Activated CD4-positive, alpha-beta T cell treated with anti-CD3 and anti-CD28 coated beads, Interleukin-2, amount 10 ng/mL, durations not matched to agents 7 days and 5 days (primary cell): Measurements from ENCODE around the gene METRNL. TPM values are rescaled to one million over a fixed set of nuclear protein-coding genes. Genes with fewer than 3 reads are reported as not detected.
"Not testable (repeated sequence)": the region's sequence is repeated elsewhere in the genome, so short reads cannot be mapped to it uniquely, and the experiment has no call there.

Source experiments
- CTCF ChIA-PET: fragments of 350-600 bp; sonication (Branson Sonifier 250); formaldehyde crosslinking; loops from one replicate; lab custom pipeline; 2021; ENCODE audit warnings: antibody characterized with exemption; lab: Charles Lee
- POLR2A ChIA-PET: fragments of 350-600 bp; sonication (Branson Sonifier 250); formaldehyde crosslinking; loops from one replicate; lab custom pipeline; 2021; ENCODE audit warnings: antibody characterized with exemption; lab: Charles Lee
- DNase-seq: peaks from one replicate; pipeline ENCODE4 v3.0.0-alpha.2; 2020
- H3K27ac Mint-ChIP-seq: one replicate; pipeline ENCODE4 v1.8.0; 2021; ENCODE audit warnings: mild to moderate bottlenecking, moderate library complexity, mixed read lengths
- H3K27me3 Mint-ChIP-seq: one replicate; pipeline ENCODE4 v1.8.0; 2021; ENCODE audit warnings: mixed read lengths
- H3K36me3 Mint-ChIP-seq: one replicate; pipeline ENCODE4 v1.8.0; 2021; ENCODE audit warnings: low read depth, mixed read lengths
- H3K4me1 Mint-ChIP-seq: one replicate; pipeline ENCODE4 v1.8.0; 2021; ENCODE audit warnings: mixed read lengths
- H3K4me3 Mint-ChIP-seq: one replicate; pipeline ENCODE4 v1.8.0; 2021; ENCODE audit warnings: mild to moderate bottlenecking, moderate library complexity, mixed read lengths
- H3K9me3 Mint-ChIP-seq: one replicate; pipeline ENCODE4 v1.8.0; 2021; ENCODE audit warnings: mixed read lengths
- total RNA-seq, 2 experiments: library from RNA; stranded (reverse); gene quantifications; one replicate each; pipeline ENCODE4 v1.2.3, GENCODE V29; 2021

Gene METRNL
- total RNA-seq, 2 experiments from 2014 or later, result 2.1 to 2.2 TPM

- CTCF ChIA-PET, result interaction anchor here (0.5 to 1.7 kb wide), 3 partner anchors 9 to 309 kb away, joined by 3 to 5 read pairs (median 4); no protein-coding TSS in a partner anchor
- peak overlapping the region; percentile 80 for H3K27ac Mint-ChIP-seq
- peak; percentile 5 for DNase-seq
- no peaks in the 10 kb centered on the region for H3K9me3 Mint-ChIP-seq
- no peaks in the 10 kb centered on the region for H3K27me3 Mint-ChIP-seq
- peaks cover 32% of the 10 kb centered on the region for H3K4me1 Mint-ChIP-seq
- no peak overlapping the region for H3K4me3 Mint-ChIP-seq
- no peaks in the 10 kb centered on the region for H3K36me3 Mint-ChIP-seq
- POLR2A ChIA-PET, result no interaction called here
These were observed 24.8 kb upstream of the METRNL start for GRCh38 chr17:83054518-83055125.

DNA sequence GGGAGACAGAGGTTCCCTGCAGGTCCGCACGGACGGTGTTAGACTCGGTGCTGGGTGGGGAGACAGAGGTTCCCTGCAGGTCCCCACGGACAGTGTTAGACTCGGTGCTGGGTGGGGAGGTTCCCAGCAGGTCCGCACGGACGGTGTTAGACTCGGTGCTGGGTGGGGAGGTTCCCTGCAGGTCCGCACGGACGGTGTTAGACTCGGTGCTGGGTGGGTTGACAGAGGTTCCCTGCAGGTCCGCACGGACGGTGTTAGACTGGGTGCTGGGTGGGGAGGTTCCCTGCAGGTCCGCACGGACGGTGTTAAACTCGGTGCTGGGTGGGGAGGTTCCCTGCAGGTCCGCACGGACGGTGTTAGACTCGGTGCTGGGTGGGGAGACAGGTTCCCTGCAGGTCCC, 24.2 kb upstream of the METRNL start:
- H3K27ac Mint-ChIP-seq, DNase-seq, H3K36me3 Mint-ChIP-seq, H3K9me3 Mint-ChIP-seq, H3K27me3 Mint-ChIP-seq, POLR2A ChIA-PET, H3K4me3 Mint-ChIP-seq: not testable (repeated sequence)
- H3K4me1 Mint-ChIP-seq, result peaks cover 27% of the 10 kb centered on the region
- CTCF ChIA-PET, result interaction anchor here (0.5 to 1.7 kb wide), 3 partner anchors 8 to 310 kb away, joined by 3 to 5 read pairs (median 4); no protein-coding TSS in a partner anchor

DNA sequence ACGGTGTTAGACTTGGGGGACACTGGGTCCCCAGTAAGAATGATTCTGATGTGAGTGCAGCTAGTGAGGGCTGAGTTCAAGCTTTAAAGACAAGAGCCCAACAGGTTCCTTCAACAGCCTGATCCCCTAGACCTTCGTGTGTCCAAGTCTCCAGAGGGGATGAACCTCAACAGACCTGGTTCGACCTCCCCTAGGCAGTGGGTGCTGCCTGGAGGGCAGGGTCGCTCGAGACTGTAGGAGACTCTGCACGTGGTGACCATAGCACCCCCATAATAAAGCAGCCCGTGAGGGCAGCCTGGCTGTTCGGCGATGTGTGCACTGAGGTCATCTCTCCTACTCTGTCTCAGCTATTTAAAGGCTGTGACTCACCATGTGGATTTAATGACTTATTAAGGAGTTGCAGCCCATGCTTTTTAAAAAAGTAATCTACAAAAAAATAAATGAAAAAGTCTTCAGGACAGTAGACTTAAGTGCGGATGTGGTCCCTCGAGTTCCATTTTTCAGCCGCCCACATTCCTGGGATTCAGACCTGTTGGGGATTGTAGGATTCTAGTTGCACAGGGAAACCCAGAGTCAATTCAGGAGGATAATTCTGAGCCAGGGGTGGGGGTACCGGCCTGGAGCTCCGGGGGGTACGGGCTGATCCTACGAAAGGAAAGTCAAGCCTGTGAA, 23.4 kb upstream of the METRNL start:
- DNase-seq, result peak; percentile 4
- ChIA-PET CTCF (interaction anchor here (0.7 kb wide), 1 partner anchor 20 kb away, joined by 3 read pairs; no protein-coding TSS in a partner anchor), POLR2A (no interaction called here)
- Mint-ChIP-seq H3K4me1 (peaks cover 20% of the 10 kb centered on the region), H3K27ac (no peak overlapping the region), H3K36me3 (no peaks in the 10 kb centered on the region), H3K4me3 (no peak overlapping the region), H3K27me3 (no peaks in the 10 kb centered on the region), H3K9me3 (no peaks in the 10 kb centered on the region)

DNA sequence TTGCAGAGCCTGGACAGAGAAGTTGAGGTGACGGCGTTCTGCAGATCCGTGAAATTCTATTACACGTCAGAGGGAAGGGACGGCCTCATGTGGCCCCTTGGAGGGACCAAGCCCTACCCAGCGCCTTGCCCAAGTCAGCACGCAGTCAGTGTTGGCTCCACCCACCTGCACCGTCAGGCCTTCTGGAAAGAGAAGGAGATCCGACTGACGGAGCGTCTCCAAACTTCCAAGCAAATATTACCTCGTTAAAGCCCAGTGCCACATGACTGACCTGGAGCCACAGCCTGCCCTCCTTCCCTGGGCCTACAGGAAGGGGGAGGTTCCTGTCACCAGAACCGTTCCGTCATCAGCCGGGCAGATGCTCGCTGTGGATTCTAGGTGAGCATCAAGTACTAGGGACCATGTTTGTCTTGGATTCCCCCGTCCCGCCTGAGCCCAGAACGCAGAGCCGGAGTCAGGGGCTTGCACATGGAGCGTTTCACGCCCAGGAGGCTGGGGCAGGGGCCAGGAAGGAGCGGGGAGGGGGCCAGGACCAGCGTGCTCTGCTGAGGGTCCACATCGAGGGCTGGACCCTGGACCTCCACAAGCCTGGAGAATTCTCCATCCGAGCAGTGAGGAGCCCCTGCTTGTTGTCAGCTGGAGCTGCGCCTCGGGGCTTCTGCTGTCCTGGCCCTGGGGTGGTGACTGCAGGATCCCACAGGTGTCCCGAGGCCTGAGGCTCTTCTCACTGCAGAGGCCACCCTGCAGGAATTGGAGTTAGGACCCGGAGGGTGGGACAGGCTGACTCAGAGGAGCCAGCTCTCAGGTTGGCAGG, 22.6 kb upstream of the METRNL start:
- Mint-ChIP-seq H3K4me1 (peaks cover 18% of the 10 kb centered on the region), H3K9me3 (no peaks in the 10 kb centered on the region), H3K27ac (no peak overlapping the region), H3K4me3 (no peak overlapping the region), H3K36me3 (no peaks in the 10 kb centered on the region), H3K27me3 (no peaks in the 10 kb centered on the region)
- DNase-seq, result peak; percentile 5
- POLR2A ChIA-PET, result no interaction called here
- CTCF ChIA-PET, result no interaction called here

- peaks cover 16% of the 10 kb centered on the region for H3K4me1 Mint-ChIP-seq
- POLR2A ChIA-PET, result no interaction called here
- H3K36me3 Mint-ChIP-seq, result no peaks in the 10 kb centered on the region
- DNase-seq, result peak; percentile 4
- no peak overlapping the region for H3K27ac Mint-ChIP-seq
- CTCF ChIA-PET, result no interaction called here
- H3K9me3 Mint-ChIP-seq, result no peaks in the 10 kb centered on the region
- H3K4me3 Mint-ChIP-seq, result no peak overlapping the region
- no peaks in the 10 kb centered on the region for H3K27me3 Mint-ChIP-seq
These were observed 22.0 kb upstream of the METRNL start for GRCh38 chr17:83057397-83057761.

GRCh38 chr17:83057793-83058265, 21.6 kb upstream of the METRNL start:
- no peak overlapping the region for H3K27ac Mint-ChIP-seq
- DNase-seq, result peak; percentile 3
- ChIA-PET POLR2A (no interaction called here), CTCF (no interaction called here)
- H3K4me3 Mint-ChIP-seq, result no peak overlapping the region
- no peaks in the 10 kb centered on the region for H3K36me3 Mint-ChIP-seq
- no peaks in the 10 kb centered on the region for H3K9me3 Mint-ChIP-seq
- H3K4me1 Mint-ChIP-seq, result peaks cover 16% of the 10 kb centered on the region
- H3K27me3 Mint-ChIP-seq, result no peaks in the 10 kb centered on the region

DNA sequence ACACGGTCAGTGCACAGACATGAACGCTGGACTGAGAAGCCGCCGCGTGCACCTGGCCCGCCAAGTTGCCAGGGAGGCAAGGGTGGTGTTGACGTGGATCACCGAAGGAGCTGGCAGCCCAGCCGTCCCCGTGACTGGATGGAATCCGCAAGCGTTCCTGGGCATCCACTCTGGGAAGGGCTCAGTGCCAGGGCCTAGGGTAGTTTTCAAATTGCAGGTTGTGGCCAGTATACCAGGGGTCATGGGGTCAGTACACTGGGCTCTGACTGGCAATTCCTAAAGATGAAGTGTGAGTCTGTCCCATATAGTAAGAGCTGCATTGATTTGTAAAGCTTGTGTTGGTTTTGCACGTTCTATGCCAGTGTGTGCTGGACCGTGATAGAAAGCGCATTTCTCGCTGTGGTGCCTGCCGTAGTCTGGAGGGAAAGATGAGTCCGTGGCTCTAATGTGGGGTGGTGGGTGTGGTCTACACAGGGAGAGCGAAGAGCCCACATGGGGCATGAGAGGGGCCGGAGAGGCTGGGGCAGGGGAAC, 21.1 kb upstream of the METRNL start:
- Mint-ChIP-seq H3K4me1 (peaks cover 12% of the 10 kb centered on the region), H3K9me3 (no peaks in the 10 kb centered on the region), H3K27ac (no peak overlapping the region), H3K36me3 (no peaks in the 10 kb centered on the region), H3K27me3 (no peaks in the 10 kb centered on the region), H3K4me3 (no peak overlapping the region)
- CTCF ChIA-PET, result interaction anchor here (0.6 kb wide), 1 partner anchor 295 kb away, joined by 3 read pairs; no protein-coding TSS in a partner anchor
- DNase-seq, result peak; percentile 5
- POLR2A ChIA-PET, result no interaction called here

- no peaks in the 10 kb centered on the region for H3K4me1 Mint-ChIP-seq
- POLR2A ChIA-PET, result no interaction called here
- H3K4me3 Mint-ChIP-seq, result no peak overlapping the region
- DNase-seq, result peak; percentile 5
- H3K9me3 Mint-ChIP-seq, result no peaks in the 10 kb centered on the region
- H3K27me3 Mint-ChIP-seq, result no peaks in the 10 kb centered on the region
- CTCF ChIA-PET, result no interaction called here
- H3K27ac Mint-ChIP-seq, result no peak overlapping the region
- no peaks in the 10 kb centered on the region for H3K36me3 Mint-ChIP-seq
These were observed 17.8 kb upstream of the METRNL start for GRCh38 chr17:83061586-83061985.

DNA sequence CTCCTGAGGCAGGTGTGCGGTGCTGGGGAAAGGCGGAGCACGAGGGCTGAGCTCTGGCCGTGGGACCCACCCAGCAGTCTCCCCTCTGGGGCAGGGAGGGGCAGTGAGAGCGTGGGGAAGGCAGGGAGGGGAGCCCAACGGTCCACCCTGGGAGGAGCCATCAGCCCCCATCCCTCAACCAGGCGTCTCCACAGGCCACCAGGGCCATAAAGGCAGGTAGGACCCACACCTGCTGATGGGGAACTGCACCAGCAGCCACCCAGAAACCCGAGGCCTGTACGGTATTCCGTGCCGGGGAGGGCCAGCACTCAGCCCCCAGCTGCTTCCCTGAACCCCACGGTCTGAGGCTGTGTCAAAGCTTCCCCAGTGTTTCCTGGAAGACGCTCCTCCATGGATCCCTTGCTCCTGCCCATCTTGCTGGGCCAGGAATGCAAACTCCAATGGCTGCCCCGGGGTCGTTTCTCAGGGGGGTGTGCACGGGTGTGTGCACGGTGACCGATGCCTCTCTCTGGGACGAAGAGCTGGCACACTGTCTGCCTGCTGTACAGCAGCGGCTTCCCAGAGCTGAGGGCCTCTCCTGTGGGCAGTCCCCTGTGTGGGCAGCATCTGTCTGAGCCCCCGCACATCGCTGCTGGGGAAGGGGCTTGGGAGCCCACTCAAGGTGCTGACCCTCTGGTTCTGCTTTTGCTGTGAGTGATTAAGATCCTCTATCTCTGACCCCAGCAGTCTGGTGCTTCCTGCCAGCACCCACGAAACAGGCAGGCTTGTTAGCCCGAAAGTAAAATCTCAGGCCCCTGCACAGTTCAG, 17.2 kb upstream of the METRNL start:
- H3K4me3 Mint-ChIP-seq, result no peak overlapping the region
- no peaks in the 10 kb centered on the region for H3K4me1 Mint-ChIP-seq
- H3K27ac Mint-ChIP-seq, result no peak overlapping the region
- H3K36me3 Mint-ChIP-seq, result no peaks in the 10 kb centered on the region
- ChIA-PET POLR2A (no interaction called here), CTCF (interaction anchor here (2.0 kb wide), 1 partner anchor 8 kb away, joined by 5 read pairs; no protein-coding TSS in a partner anchor)
- no peaks in the 10 kb centered on the region for H3K27me3 Mint-ChIP-seq
- H3K9me3 Mint-ChIP-seq, result no peaks in the 10 kb centered on the region
- DNase-seq, result peak; percentile 4

DNA sequence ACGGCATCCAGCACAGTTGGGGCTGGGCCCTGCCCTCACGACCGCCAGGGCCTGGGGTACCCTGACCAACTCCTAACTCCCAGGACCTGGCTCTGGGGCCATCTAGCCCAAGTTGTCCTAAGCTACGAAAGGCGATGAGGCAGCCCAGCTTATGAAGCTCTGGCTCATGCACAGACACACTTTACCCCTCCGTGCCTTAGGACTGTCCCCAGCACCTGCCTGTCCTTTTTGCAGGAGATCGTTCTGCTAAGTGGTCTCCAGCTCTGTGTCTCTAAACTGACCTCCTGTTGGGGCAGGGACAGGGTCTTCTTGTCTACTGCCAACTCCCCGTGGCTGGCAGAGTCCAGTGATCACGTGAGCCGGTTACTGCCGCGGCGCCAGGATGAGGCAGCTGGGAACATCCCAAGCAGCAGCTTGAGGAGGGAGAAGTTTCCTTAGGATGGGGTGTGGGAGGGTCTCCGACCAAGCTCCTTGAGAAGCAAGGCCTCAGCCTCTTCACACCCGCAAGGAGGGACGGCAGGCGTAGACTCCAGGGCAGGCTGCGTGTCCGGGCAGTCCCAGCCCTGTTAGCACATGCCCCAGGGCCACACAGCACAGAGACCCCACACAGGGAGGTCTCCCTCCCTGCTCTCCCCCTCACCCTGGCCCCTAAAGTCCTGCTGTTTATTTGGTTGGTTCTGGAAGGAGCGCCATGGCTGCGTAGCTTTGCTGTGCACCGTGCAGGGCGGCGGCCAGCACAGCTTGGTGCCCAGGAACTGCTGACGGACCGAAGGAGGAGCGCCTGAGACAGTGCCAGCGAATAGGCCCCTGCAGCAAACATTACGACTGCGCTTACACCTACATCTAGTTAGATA, 16.4 kb upstream of the METRNL start:
- Mint-ChIP-seq H3K27me3 (no peaks in the 10 kb centered on the region), H3K9me3 (no peaks in the 10 kb centered on the region), H3K4me3 (no peak overlapping the region), H3K27ac (no peak overlapping the region), H3K4me1 (peaks cover 3% of the 10 kb centered on the region), H3K36me3 (no peaks in the 10 kb centered on the region)
- POLR2A ChIA-PET, result no interaction called here
- DNase-seq, result peak; percentile 6
- CTCF ChIA-PET, result interaction anchor here (2.0 kb wide), 1 partner anchor 9 kb away, joined by 5 read pairs; no protein-coding TSS in a partner anchor

GRCh38 chr17:83064021-83064731, 15.2 kb upstream of the METRNL start:
- Mint-ChIP-seq H3K27me3 (no peaks in the 10 kb centered on the region), H3K4me3 (no peak overlapping the region), H3K4me1 (peaks cover 8% of the 10 kb centered on the region), H3K27ac (no peak overlapping the region), H3K36me3 (no peaks in the 10 kb centered on the region), H3K9me3 (no peaks in the 10 kb centered on the region)
- CTCF ChIA-PET, result interaction anchor here (2.0 kb wide), 1 partner anchor 10 kb away, joined by 5 read pairs; no protein-coding TSS in a partner anchor
- no peak for DNase-seq
- POLR2A ChIA-PET, result no interaction called here
